Prostate gland (tissue), 2 donors: ENCODE results near the gene C4BPB. TPM values are rescaled to one million over a fixed set of nuclear protein-coding genes. Genes with fewer than 3 reads are reported as not detected.
A peak's percentile ranks its signal among the peaks of the same experiment; 100 is the strongest.

Source experiments
- DNase-seq: peaks from one replicate; pipeline ENCODE4 v3.0.0-alpha.2; 2019; ENCODE audit warnings: low spot score
- H3K27ac ChIP-seq, 2 donors: fragments of 200-600 bp; sonication (generic); 2 replicates each; pipeline ENCODE4 v1.5.1; 2017 to 2019
- H3K27me3 ChIP-seq: fragments of 200-600 bp; sonication (generic); replicated peaks from 2 replicates; pipeline ENCODE4 v1.5.1; 2019; ENCODE audit not compliant: insufficient read depth
- H3K36me3 ChIP-seq, 2 donors: fragments of 200-600 bp; sonication (generic); 1 replicate in 1 of 2; 2 replicates in 1 of 2; pipeline versions ENCODE4 v1.5.1 to v1.8.1; 2017 to 2019
- H3K4me1 ChIP-seq: fragments of 200-600 bp; sonication (generic); replicated peaks from 2 replicates; pipeline ENCODE4 v1.5.1; 2019
- H3K4me3 ChIP-seq, 2 donors: fragments of 200-600 bp; sonication (generic); 2 replicates each; pipeline ENCODE4 v1.5.1; 2017 to 2019
- H3K9me3 ChIP-seq: fragments of 200-600 bp; sonication (generic); 2 replicates; pipeline ENCODE4 v1.5.1; 2017
- CTCF ChIP-seq, 4 experiments: fragments of 200-600 bp in 2 of 4; fragments of 450-650 bp in 2 of 4; sonication (generic) in 2 of 4; IDR thresholded peaks; 1 replicate in 3 of 4; 2 replicates in 1 of 4; pipeline ENCODE4 v1.5.1; 2016 to 2019; ENCODE audit warnings: antibody characterized with exemption in 4 of 4, mild to moderate bottlenecking in 2 of 4, moderate library complexity in 2 of 4
- POLR2A ChIP-seq: fragments of 450-650 bp; IDR thresholded peaks from one replicate; pipeline ENCODE4 v1.6.1; 2016; ENCODE audit warnings: antibody characterized with exemption, mild to moderate bottlenecking
- POLR2AphosphoS5 ChIP-seq: sonication (generic); formaldehyde crosslinking; IDR thresholded peaks from one replicate; pipeline ENCODE4 v1.6.1; 2017; ENCODE audit warnings: antibody characterized with exemption
- WGBS: methylation state at CpG from one replicate; pipeline ENCODE4 v1.1.5; 2018; 5-methylcytosine and 5-hydroxymethylcytosine counted together
- intact Hi-C: fragments of 100-400 bp; cut with DNase I; formaldehyde crosslinking; loops from one replicate; pipeline ENCODE4 v1.14.2; 2022
- total RNA-seq, 2 donors: library from RNA; depleted of rRNA; stranded (reverse); fragments of >200 nt; gene quantifications; one replicate each; pipeline ENCODE4 v1.1.0, GENCODE V29; 2016

The C4BPB gene
- total RNA-seq, 2 donors from 2014 or later = 0.23 TPM; not detected in 1

- DNase-seq = no peak
- intact Hi-C loops = no loop called here
- H3K4me1 ChIP-seq = no peaks in the 10 kb centered on the region
- no peak overlapping the region for H3K4me3 ChIP-seq
- H3K27ac ChIP-seq = no peak overlapping the region
- TF ChIP-seq POLR2AphosphoS5 = no peak
- TF ChIP-seq CTCF (IDR thresholded peaks at IDR 0.05) = no peak
- TF ChIP-seq POLR2A = no peak
- H3K36me3 ChIP-seq = no peaks in the 10 kb centered on the region
- WGBS = 59% methylated on average over 5 of the region's 5 CpGs
- H3K27me3 ChIP-seq = no peaks in the 10 kb centered on the region
- no peaks in the 10 kb centered on the region for H3K9me3 ChIP-seq
These were observed 26.6 kb downstream of the C4BPB start for GRCh38 chr1:207115269-207115668.

- DNase-seq = peak; percentile 21
- intact Hi-C loops = no loop called here
- Histone ChIP-seq H3K27me3 (no peaks in the 10 kb centered on the region), H3K4me3 (no peak overlapping the region), H3K9me3 (no peaks in the 10 kb centered on the region), H3K4me1 (no peaks in the 10 kb centered on the region), H3K36me3 (no peaks in the 10 kb centered on the region), H3K27ac (no peak overlapping the region)
- WGBS = 36% methylated on average over 3 of the region's 3 CpGs
- TF ChIP-seq POLR2A = no peak
These were observed 35.7 kb downstream of the C4BPB start for GRCh38 chr1:207124389-207124788.

GRCh38 chr1:207128336-207128921, 39.8 kb downstream of the C4BPB start:
- no peak for DNase-seq
- Histone ChIP-seq H3K9me3 (no peaks in the 10 kb centered on the region), H3K27ac (no peak overlapping the region), H3K27me3 (no peaks in the 10 kb centered on the region), H3K36me3 (no peaks in the 10 kb centered on the region), H3K4me3 (no peak overlapping the region), H3K4me1 (no peaks in the 10 kb centered on the region)
- TF ChIP-seq CTCF (IDR thresholded peaks at IDR 0.05) (no peak), POLR2A (no peak), POLR2AphosphoS5 (no peak)
- intact Hi-C loops = no loop called here

- H3K27me3 ChIP-seq = no peaks in the 10 kb centered on the region
- no peak overlapping the region for H3K4me3 ChIP-seq
- H3K36me3 ChIP-seq = no peaks in the 10 kb centered on the region
- TF ChIP-seq POLR2A = no peak
- TF ChIP-seq CTCF (IDR thresholded peaks at IDR 0.05) = no peak
- DNase-seq = no peak
- H3K27ac ChIP-seq = no peak overlapping the region
- H3K4me1 ChIP-seq = no peaks in the 10 kb centered on the region
- no peaks in the 10 kb centered on the region for H3K9me3 ChIP-seq
- intact Hi-C loops = no loop called here
These were observed 40.4 kb downstream of the C4BPB start for GRCh38 chr1:207129053-207129452.

- H3K4me1 ChIP-seq = no peaks in the 10 kb centered on the region
- WGBS = 69% methylated on average over 1 of the region's 1 CpG
- no peaks in the 10 kb centered on the region for H3K9me3 ChIP-seq
- no peak for DNase-seq
- H3K4me3 ChIP-seq = no peak overlapping the region
- H3K27ac ChIP-seq = no peak overlapping the region
- intact Hi-C loops = no loop called here
- H3K27me3 ChIP-seq = no peaks in the 10 kb centered on the region
- no peaks in the 10 kb centered on the region for H3K36me3 ChIP-seq
- TF ChIP-seq POLR2AphosphoS5 (no peak), POLR2A (no peak), CTCF (IDR thresholded peaks at IDR 0.05) (no peak)
These were observed 41.8 kb downstream of the C4BPB start for GRCh38 chr1:207130252-207131036.
